Activated T-cell treated with anti-CD3 and anti-CD28 coated beads, Interleukin-2, amount 50 U/mL, for 48 hours (primary cell): ENCODE data around the gene SERINC2.
A peak's percentile ranks its signal among the peaks of the same experiment; 100 is the strongest.

ENCODE experiments used
- DNase-seq, 2 experiments: peaks; one replicate each; pipeline ENCODE4 v3.0.0-alpha.2; 2020

Gene SERINC2

DNA sequence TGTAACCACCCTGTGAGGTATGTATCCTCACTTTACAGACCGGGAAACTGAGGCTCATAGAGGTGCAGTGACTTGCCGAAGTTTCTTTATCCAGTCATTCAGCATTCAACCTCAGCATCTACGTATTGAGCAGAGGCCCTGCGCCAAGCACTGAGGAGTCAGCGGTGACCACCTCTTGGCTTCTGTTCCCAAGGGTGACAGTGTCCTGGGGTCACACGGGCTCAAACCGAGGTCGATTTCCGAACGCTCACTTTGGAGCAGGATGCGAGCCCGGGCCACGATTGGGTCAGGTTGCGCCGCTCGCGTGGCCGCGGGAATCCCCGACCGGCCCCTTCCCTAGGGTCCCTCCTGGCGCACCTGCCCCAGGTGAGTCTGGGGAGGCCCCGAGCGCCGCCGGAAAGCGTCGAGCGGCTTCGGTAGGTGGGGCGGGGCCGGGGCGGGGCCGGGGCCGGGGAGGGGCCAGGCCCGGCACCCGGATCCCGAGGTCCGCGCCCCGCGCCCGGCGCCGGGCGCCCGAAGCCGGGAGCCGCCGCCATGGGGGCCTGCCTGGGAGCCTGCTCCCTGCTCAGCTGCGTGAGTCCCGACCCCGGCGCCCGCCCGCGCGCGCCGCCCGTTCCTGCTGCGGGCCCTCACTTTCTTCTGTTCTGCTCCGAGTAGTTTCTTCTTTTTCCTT is at the start of gene SERINC2:
Gene SERINC2 (plus strand): TSS at position 482 of the 673 bp plus-strand sequence. CDS start 53 bp downstream, at position 535.
- DNase-seq, result peak in 1 of 2 experiments; percentile 45

DNA sequence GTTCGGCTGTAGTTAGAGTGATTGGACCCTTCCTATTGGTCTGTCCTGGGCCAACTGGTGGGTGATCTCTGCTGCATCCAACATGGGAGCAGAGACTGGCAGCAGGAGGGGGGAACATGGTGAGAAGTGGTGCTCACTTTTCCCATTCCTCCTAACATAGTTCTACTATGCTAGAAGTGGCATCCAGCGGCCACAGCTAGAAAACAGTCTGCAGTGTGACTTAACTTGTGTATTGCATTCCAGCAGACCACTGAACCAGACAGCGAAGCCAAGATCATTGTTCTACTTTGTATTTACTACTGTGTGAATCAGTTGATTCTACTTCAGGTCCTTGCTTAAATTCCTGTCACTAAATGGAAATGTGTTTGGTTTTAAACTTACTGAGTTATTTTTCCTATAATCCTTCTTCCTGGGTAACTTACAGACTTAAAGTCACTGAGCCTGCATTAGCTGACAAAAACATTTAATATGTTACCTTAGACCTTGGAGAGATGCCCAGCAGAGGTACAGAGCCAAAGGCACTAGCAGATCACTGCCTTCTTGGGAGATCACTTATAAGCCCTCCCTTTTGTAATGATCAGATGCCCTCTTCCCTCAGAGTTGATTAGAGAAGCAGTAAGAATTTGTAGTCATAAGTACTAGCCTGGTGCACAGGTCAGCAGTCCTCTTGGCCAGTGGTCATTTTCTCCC is 48.3 kb upstream of the SERINC2 start:
- no peak for DNase-seq

DNA sequence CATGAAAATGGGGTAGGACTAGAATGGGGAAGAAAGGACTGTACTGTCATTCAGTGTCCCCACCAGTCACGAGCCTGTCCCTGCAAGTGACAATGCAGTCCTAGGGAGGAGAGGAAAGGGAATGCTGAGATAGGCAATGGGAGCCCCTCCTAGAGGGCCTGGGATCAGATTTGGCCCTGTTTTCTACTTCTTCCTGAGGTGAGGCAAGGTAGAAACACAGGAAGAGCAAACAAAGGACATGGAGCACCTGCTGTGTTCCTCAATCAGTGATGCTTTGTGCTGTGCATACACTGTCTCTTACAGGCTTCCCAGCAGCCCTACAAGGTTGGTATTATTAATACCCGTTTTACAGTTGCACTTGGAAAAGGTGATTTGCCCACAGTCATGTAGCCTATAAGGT is 46.2 kb upstream of the SERINC2 start:
- DNase-seq, result no peak

DNA sequence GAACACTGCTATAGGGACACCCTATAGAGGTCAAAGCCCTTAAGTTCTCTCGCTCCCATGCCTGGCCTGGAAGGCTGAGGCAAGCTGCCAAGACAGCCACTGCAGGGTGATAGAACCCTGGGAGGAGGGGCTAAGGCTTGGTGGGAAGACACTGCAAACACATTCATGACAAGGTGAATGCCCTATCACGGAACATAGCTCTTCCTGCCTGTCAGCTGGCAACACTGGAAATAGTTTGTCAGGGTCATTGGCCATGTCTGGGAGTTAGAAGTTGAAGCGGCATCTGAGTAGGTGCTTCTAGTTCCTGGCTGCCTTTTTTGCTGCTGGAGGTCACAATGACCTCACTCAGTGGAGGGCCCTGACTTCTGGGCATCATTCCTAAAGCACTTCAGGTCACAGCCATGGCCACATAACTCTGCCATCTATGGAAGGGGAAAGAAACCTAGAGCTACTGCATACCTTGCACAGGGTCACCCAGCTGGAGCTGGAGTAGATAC is 44.4 kb upstream of the SERINC2 start:
- no peak for DNase-seq

DNA sequence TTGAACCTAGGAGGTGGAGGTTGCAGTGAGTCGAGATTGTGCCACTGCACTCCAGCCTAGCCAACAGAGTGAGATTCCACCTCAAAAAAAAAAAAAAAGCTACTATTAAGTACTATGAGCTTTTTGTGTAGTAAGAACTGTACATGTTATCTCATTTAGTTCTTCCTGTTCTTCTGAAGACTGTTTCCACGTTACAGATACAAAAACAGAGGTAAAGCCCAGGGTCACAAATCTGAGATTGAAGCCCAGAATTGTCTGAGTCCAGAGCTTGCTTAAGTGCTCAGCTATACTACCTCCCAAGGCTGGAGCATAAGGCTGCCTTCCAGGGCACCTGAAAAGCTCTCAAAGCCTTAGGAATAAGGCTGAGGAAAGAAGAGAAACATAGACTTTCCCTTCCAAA is 43.0 kb upstream of the SERINC2 start:
- no peak for DNase-seq

DNA sequence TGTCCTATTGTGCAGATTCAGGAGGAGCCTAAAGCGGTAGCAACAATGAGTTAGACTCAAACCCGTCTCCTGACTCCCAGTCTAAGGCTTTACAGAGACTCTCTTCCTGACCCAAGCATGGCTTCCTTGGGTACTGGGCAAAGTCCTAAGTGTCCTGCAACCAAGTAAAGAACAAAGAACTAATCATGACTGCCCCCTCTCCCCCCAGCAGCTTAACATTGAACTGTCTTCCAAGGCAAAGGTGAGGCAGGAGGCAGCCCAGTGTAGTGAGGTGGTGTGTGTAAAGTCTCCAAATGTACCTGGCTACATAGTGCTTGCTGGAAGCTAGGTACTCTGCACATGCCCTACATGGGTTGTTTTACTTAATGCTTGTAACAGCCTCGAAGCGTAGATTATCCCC is 42.4 kb upstream of the SERINC2 start:
- no peak for DNase-seq

DNA sequence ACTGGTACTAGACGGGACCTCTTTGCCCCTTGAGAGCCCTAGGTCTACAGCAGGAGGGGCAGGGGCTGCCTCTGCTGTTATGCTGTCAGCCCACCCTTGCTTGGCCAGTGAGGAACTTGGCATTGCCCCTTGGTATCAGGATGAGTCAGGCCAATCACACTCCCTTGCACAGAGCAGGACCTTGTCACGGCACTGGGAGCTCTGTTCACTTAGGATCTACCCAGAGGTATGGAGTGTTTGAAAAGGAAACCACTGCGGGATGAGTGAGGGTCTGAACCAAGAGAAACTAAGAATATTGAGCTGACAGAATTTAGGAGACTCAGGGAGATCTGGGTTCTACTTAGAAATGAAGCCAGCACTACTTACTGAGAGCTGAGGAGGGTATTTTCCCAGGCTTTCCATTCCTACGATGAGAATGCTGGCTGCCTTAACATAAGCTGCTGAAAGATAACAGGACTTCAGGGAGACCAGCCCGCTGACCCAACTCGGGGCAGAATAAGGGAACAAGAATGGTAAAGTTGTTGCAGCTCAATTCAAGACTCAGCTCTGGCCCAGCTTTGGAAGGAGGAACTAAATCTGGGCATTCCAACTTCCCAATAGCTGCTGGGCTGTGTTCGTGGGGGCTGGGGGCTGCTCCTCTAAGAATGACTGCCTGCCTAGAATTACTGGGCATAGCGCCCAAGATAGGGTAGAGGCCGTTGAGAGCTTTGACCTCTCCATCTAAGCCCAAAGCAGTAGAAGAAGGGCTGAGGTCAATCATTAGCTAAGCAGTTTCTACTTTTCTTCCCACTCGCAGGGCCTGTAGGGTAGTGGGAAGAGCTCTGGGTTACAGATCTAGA is 41.7 kb upstream of the SERINC2 start:
- DNase-seq, result no peak

DNA sequence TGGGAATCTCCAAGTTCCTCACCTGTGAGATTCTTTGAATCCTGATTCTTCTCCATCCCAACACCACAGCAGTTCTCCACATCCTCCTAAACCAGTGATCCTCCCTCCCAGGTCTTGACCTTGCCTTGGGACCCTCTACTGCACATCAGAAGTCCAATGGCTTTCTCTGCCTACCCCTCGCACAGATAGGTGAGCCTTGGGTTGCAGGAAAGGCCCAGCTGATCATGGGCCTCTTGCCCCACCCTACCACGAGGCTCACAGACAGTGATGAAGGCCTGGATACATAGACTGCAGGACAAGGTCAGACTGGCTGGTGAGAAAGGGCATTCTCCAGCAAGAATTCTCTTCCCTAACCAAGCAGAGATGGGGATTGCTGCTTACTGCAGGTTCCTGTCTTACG is 41.0 kb upstream of the SERINC2 start:
- no peak for DNase-seq

DNA sequence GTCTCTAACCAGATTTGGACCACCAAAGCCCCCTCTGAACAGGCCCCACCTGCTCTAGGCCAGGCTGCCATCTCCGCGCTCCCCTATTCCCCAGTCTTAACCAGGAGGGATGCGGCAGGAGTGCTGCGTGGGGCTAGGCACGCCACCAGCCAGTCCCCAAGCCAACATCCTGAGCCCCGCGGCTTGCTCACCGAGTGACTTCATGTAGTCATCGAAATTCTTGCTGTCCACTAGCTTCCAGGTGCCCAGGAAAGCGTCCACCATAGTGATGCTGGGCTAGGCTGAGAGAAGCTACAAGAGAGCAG is 40.3 kb upstream of the SERINC2 start:
- DNase-seq, result no peak

DNA sequence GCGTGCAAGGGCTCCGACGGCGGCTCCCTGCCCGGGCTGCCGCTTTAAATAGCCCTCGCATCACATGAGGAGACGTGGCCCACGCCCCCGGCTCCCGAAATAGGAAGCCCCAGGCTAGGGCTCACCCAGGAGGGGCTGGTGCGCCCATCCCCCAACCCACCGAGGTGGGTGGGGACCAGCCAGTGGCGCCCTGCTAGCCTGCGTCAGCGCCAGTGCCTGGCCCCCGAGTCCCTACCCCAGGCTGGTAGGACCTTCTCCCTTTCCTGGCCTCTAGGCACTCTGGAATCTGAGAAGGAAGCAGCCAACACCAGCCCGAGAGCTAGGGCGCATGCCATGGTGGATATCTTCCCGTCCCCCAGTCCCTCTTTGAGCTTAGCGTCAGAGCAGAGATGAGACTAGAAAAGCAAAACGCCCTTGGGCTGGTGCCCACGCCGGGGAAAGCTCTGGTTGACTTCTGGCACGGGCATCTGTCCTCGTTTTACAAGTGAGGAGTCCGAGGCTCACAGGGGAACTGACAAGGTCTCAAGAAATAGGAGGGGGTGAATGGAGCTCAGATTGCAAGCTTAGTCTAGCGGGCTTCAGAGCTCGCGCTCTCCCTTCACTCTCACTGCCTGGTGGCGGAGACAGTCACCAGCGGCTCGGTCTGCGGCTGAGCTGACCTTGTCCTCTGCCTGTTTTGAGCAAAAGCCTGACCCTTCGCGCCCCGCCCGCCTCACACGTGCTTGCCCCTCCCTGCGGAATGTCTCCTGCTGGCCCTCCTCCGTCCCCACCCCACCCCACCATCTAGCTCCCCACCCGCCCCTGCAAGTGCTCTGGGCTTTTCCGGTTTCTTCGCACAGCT is 39.7 kb upstream of the SERINC2 start, which contains the start of gene FABP3:
Gene FABP3 (minus strand): TSS at position 21 of the 841 bp plus-strand sequence. CDS start 62 bp downstream, outside the sequence.
- DNase-seq, result peak; percentile 44 to 56

DNA sequence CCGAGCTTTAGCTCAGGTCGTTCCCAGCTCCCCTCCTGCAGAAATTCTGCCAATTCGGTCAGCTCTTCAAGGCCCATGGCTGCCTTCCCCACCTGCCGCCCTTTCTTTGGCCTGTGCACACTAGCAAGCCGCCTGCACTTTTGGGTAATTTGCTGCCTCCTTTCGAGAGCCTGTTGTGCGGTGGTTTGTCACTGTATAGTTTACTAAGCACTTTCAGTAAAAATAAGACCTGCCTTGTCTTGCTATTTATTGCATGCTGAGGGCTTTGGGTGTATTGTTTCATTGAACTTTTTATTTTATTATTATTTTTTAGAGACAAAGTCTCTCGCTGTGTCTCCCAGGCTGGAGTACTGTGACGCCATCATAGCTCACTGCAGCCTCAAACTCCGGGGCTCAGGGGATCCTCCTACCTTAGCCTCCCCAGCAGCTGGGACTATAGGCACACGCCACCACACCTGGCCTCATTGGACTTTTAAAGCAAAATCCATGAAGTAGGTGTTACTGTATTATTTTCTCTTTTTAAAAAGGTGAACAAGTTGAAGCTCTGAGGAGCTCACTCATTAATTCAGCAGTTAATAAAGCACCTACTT is 39.0 kb upstream of the SERINC2 start:
- no peak for DNase-seq

DNA sequence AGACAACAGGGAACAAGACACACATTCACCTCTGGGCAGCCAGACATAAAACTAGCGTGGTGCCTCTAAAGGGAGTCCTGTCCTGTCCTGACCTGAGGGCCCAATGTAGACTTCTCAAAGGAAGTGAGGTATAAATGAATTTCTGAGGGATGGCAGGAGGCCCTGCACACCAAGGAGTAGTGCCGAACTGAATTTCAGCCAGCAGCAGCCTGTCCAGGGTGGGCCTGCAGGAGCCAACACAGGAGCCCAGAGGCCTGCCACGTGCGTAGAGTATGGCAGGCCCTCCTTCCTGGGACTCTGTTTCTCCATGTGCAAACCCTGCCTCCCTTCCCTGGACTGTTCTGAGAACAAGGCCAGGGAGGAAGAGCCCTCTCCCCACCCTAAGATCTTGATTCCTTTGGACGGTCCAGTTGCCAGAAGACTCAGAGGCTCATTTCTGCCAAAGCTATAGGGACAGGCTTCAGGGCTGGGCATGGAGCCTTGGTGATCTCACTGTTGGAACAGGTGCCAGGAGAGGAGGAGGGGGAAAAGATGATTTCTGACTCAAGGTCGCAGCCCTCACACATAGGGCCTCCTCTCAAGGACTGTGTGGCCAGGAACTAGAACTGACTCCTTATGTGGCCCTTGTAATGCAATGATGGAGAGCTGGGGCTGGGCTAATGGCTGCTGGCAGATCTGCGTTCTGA is 38.4 kb upstream of the SERINC2 start:
- no peak for DNase-seq

DNA sequence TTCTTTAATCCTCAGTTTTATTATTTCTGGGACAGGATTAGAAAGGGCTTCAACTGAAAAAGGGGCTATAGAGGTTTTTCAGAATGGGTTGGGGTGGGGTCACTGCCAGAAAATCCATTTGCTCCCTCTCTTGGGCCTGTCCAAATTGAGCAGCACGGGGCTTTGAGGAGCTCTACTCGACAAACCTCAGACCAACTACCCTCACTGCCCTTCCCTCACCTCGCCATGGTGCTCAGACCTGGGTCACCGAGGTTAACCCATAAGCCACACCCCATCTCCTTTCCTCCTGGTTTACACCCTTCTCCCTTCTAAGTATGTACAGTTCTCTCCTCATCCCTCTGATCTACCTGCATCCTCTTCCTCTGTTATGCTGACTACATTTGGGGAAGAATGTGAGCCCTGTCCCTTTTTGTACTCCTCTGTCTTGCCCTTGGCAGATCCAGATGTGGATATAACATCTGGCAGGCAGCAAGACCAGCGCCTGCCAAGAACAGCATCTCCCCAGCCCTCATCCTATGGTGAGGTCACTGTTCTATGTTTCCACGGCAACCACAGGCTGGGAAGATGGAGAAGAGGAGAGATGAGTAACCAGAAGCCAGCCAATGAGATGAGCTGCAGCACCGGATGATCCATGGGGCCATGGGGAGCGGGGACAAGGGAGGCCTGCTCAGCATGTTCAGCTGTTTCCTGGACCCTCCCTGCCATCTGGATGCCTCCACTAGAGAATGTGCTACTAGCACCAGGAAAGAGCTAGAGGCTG is 36.5 kb upstream of the SERINC2 start:
- DNase-seq, result no peak

DNA sequence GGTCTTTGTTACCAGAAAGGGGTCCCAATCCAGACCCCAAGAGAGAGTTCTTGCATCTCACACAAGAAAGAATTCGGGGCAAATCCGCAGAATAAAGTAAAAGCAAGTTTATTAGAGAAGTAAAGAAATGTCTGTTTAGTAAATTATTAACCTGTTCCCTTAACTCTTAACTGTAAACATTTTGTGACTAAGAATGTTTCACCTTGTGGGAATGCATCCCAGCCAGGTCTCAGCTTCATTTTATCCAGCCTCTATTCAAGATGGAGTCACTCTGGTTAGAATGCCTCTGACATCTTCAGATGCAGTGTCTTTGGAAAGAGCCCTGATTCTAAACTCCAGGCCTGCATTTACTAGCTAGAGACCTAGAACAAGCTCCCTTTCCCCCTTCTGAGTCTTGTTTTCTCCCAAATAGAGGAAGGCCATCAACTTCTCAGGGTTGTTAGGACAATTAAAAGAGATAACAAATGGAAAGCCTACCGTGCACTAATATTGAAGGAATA is 35.6 kb upstream of the SERINC2 start:
- no peak for DNase-seq

DNA sequence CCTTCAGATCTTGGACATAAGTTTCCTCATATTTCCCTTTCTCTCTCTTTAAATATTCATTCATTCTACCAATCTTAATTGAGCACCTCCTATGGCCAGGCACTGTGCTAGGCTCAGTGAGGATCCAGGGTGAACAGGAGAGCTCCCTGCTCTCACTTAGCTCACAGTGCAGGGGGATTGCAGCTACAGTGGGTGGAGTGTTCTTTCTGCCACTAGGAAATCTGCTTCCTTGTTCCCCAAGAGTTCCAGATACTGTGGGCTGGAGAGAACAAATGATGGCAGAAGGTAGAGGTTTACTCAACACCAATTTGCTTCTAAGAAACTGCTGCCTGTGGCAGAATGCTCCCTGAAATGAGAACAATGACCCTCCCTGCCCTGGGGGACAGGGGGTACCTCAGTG is 35.0 kb upstream of the SERINC2 start:
- DNase-seq, result no peak

DNA sequence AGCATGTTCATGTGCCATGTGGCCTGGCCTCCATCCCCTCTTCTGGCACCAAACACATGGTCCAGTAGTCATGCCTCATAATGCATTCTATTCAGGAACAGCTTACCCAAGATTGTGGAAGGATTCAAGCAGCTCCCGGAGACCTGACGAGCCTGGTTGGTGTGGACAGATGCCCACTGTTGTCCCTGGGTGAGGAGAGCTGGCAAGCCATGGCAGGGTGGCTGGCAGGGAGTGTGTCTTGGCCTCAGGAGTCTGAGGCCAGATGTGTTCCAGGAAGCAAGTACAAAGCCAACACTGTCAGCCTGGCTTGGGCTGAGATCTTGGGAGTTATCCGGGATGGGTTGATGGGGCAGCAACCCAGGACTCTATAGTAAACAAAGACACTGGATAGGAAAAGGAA is 32.8 kb upstream of the SERINC2 start:
- DNase-seq, result no peak

DNA sequence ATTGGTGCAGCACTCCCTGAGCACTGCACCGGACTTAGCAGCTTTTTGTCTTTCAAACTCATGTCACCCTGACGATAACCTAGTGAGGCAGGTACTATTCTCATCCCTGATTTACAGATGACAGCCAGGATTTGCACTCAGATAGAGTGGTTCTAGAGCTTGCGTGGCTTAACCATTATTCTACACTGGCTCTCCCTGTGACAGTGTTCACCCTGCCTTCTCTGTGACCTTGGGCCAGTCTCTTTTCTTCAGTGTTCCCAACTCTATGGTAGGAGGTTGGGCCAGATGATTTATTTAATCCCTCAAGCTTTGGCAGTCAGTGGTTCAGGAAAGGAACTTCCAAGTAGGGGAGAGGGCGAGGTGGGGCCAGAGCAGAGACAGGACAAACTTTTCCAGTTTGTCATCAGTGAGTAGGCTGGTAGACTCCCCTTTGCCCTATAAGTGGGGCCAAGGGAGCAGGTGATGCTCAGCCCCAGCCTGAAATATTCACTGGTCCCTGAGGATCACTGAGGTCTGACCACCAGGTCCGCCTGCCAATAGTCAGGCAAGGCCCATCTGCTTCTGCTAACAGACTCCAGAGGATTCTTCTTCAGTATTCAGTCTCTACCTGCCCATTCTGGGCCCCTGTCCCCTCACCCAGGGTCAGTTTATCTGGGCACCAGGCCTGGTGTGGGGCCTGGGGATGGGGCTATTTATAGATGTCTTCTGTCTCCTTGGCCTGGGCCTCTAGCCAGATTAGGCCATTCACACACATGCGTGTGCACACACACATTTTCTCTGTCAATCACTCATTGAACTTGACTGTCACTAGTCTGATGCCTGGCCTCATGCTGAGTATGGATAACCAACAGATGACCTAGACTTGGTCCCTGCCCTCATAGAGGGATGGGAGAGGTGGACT is 31.4 kb upstream of the SERINC2 start:
- DNase-seq, result no peak

DNA sequence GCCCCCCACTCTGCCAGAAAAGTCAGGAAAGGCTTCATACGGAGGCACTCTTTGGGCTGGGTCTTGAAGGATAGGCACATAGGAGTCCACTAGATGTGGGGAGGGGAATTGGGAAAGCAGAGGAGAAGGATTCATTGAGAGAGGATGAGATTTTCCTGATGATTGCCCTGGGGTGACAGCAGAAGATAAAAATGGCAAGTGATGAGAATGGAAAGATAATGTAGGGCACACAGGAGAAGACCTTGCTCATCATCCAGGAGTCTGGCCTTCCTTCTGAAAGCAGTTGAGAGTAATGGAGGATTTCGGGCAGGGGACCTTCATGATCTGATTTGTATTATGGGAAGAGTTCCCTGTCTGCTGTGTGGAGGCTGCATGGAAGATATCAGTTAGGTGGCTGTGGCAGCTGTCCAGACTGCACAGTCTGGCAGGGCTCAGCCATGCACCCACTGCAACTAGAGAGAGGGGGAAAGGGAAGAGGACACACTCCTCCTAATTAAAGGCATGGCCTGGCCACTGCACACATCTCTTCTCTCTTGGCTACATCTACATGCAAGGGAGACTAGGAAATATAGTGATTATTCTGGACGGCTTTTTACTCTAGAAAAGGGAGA is 30.5 kb upstream of the SERINC2 start:
- no peak for DNase-seq

DNA sequence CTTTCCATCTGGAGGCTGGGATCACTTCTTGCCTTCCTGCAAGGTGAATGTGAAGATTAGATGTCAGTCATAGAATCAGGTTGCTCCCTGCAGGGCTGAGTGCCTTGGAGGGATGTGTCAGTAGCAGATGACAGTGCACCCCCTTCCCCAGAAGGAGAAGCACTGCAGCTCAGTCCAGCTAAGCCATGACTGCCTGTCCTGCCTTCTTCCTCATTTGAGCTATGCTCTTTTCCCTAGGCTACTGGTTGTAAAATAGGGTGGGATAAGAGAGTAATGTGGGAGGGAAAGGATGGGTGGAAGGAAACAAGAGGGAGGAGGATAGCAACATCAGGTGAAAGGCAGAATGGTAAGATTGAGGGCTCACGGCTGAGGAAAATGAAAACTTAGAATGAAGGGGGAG is 29.0 kb upstream of the SERINC2 start:
- no peak for DNase-seq
